ENCODE results near the gene HOXD8.

DNA sequence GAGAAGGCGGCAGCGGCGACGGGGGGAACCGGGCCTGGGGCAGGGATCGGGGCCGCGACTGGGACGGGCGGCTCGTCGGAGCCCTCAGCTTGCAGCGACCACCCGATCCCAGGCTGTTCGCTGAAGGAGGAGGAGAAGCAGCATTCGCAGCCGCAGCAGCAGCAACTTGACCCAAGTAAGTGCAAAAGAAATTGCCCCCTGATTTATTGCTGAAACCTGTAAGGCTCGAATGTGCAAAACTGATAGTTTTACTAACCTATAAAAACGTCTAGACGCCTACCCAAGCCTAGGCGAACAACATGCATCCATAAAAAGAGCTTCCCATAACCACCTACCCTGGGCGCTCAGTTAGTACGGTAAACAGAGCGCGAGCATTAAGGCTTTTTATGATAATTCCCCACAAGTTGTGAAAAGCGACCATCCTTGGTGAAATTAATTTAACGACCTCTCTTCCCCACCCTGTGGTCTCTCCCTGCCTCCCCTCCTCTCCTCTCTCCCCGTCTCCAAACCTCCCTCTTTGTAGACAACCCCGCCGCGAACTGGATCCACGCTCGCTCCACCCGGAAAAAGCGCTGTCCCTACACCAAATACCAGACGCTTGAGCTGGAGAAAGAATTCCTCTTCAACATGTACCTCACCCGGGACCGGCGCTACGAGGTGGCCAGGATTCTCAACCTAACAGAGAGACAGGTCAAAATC, 5.9 kb upstream of the HOXD8 start:
- TF ChIP-seq FOXM1 (IDR thresholded peaks at IDR 0.05; ENCODE audit: low read depth, low read length) (no peak), POLR2A (IDR thresholded peaks at IDR 0.05; ENCODE audit: low read depth, low read length) (no peak), ESRRA (IDR thresholded peaks at IDR 0.05; ENCODE audit: low read length) (no peak), SIN3A (IDR thresholded peaks at IDR 0.05; ENCODE audit: low read depth, low read length) (no peak), MTA2 (IDR thresholded peaks at IDR 0.05; ENCODE audit: low read depth) (no peak), SMAD1 (IDR thresholded peaks at IDR 0.05; ENCODE audit: low read depth, partially characterized antibody) (no peak), SREBF2 (IDR thresholded peaks at IDR 0.05; ENCODE audit: low read length) (no peak), POLR2AphosphoS5 (IDR thresholded peaks at IDR 0.05; ENCODE audit: low read length) (no peak), ZNF384 (IDR thresholded peaks at IDR 0.05; ENCODE audit: borderline replicate concordance, low read depth, low read length) (no peak), BHLHE40 (IDR thresholded peaks at IDR 0.05; ENCODE audit: borderline replicate concordance in 1 of 2, low read depth in 2 of 2, low read length in 1 of 2) (no peak), ZZZ3 (IDR thresholded peaks at IDR 0.05; ENCODE audit: control insufficient read depth, insufficient read length, low read depth) (no peak), ATF7 (IDR thresholded peaks at IDR 0.05; ENCODE audit: low read depth) (no peak)
- TF ChIP-seq, protein P1, sequence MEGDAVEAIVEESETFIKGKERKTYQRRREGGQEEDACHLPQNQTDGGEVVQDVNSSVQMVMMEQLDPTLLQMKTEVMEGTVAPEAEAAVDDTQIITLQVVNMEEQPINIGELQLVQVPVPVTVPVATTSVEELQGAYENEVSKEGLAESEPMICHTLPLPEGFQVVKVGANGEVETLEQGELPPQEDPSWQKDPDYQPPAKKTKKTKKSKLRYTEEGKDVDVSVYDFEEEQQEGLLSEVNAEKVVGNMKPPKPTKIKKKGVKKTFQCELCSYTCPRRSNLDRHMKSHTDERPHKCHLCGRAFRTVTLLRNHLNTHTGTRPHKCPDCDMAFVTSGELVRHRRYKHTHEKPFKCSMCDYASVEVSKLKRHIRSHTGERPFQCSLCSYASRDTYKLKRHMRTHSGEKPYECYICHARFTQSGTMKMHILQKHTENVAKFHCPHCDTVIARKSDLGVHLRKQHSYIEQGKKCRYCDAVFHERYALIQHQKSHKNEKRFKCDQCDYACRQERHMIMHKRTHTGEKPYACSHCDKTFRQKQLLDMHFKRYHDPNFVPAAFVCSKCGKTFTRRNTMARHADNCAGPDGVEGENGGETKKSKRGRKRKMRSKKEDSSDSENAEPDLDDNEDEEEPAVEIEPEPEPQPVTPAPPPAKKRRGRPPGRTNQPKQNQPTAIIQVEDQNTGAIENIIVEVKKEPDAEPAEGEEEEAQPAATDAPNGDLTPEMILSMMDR (IDR thresholded peaks at IDR 0.05 in 2 of 3, conservative IDR thresholded peaks at IDR 0.05 in 1 of 3; ENCODE audit: control insufficient read depth in 2 of 3, extremely low read depth in 1 of 3, insufficient read depth in 1 of 3, low read depth in 3 of 3, low read length in 3 of 3) = no peak
- TF ChIP-seq, protein P2, sequence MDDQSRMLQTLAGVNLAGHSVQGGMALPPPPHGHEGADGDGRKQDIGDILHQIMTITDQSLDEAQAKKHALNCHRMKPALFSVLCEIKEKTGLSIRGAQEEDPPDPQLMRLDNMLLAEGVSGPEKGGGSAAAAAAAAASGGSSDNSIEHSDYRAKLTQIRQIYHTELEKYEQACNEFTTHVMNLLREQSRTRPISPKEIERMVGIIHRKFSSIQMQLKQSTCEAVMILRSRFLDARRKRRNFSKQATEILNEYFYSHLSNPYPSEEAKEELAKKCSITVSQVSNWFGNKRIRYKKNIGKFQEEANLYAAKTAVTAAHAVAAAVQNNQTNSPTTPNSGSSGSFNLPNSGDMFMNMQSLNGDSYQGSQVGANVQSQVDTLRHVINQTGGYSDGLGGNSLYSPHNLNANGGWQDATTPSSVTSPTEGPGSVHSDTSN (IDR thresholded peaks at IDR 0.05; ENCODE audit: insufficient replicate concordance, low read depth, low read length) = no peak
